IPS-15b (cell line): ENCODE results near the gene DAAM1.

ENCODE experiments used
- H3K27me3 ChIP-seq: one replicate; pipeline ENCODE4 v1.6.1; 2013; ENCODE audit warnings: low read length; ENCODE audit not compliant: control insufficient read depth, insufficient read depth
- H3K36me3 ChIP-seq: one replicate; pipeline ENCODE4 v1.6.1; 2013; ENCODE audit warnings: low read length; ENCODE audit not compliant: control insufficient read depth, insufficient read depth
- H3K4me1 ChIP-seq: one replicate; pipeline ENCODE4 v1.6.1; 2013; ENCODE audit warnings: mild to moderate bottlenecking, low read length; ENCODE audit not compliant: control insufficient read depth, insufficient read depth
- H3K4me3 ChIP-seq: one replicate; pipeline ENCODE4 v1.5.1; 2013; ENCODE audit warnings: low read depth, low read length
- H3K9ac ChIP-seq: one replicate; pipeline ENCODE4 v1.6.1; 2013; ENCODE audit warnings: low read depth, mild to moderate bottlenecking, low read length
- H3K9me3 ChIP-seq: one replicate; pipeline ENCODE4 v1.6.1; 2013; ENCODE audit warnings: mild to moderate bottlenecking, low read length; ENCODE audit not compliant: control insufficient read depth, insufficient read depth

Gene DAAM1

DNA sequence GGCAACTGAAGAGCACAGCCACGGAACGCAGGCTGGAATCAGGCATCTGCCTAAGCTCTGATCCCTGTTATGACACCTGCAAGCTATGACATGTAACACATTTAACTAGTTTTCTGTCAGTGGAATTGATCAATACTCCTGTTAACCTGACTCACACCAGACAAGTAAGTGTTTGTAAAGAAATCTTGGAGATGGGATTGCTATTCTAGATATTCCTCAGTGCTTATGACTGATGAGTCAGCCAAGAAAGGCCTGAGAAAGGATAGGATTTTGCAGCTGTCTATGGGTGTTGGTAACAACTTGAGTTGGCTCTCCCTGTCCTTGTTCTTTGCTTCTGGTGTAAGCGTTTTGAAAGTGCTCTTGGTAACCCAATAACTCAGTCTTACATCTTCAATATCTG is 166.2 kb downstream of the DAAM1 start:
- H3K36me3 ChIP-seq, result no peaks in the 10 kb centered on the region
- no peaks in the 10 kb centered on the region for H3K9me3 ChIP-seq
- H3K4me3 ChIP-seq, result no peak overlapping the region

DNA sequence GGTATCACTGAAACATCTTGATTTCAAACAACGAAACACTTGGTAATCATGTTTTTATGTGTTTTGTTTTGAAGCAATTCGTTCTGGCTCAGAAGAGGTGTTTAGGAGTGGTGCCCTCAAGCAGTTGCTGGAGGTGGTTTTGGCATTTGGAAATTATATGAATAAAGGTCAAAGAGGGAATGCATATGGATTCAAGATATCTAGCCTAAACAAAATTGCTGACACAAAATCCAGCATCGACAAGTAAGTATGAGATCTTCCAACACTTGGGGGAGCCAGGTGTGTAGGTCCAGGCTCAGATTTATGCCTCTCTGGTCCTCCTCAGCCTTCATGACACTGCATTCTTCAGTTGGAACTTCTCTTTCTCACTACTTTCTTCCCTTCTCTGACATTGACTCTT is 166.6 kb downstream of the DAAM1 start:
- no peaks in the 10 kb centered on the region for H3K36me3 ChIP-seq
- no peaks in the 10 kb centered on the region for H3K9me3 ChIP-seq
- peaks cover 2% of the 10 kb centered on the region for H3K4me1 ChIP-seq
- no peak overlapping the region for H3K9ac ChIP-seq
- H3K27me3 ChIP-seq, result no peaks in the 10 kb centered on the region
- no peak overlapping the region for H3K4me3 ChIP-seq

More for the DNA sequence above, 166.2 kb downstream of the DAAM1 start:
- Histone ChIP-seq H3K9ac (no peak overlapping the region), H3K4me1 (peaks cover 2% of the 10 kb centered on the region), H3K27me3 (no peaks in the 10 kb centered on the region)

DNA sequence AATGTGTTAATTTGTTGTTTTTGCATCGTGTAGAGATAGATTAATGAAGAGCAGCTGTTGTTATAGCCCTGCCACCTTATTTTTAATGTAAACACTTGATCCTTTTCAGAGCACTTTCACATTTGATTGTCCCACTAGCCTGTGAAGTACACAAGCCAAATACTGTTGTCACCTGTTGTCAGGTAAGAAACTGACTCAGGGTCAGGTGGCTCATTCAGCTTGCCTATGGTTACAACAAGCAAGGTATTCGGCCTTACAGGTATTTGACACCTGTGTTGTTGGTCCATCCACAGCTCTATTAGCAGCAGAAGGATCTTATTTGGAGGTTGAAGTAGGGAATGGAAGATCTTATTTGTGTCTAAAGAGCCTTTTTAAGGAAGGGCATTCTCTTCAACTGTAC is 167.8 kb downstream of the DAAM1 start:
- no peaks in the 10 kb centered on the region for H3K27me3 ChIP-seq
- H3K4me1 ChIP-seq, result peaks cover 2% of the 10 kb centered on the region
- no peaks in the 10 kb centered on the region for H3K36me3 ChIP-seq
- H3K9ac ChIP-seq, result no peak overlapping the region
- no peak overlapping the region for H3K4me3 ChIP-seq
- H3K9me3 ChIP-seq, result no peaks in the 10 kb centered on the region

DNA sequence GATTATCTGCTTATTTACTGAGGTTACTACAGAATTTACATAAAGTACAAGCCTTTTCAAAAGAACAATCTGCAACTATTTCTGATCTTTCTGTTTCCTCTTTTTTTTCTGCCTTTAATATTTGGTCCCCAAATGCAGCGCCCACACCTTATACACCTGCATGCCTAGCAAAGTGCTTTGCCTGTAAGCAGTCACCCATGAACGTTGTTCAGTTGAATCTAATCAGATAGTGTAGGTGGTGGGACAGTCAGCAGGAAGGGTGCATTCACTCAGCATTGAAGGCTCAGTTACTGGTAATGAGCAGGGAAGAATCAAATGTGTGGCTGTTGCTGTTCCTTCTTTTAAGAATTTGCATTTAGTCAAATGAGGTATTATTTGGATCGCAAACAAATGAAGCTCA is 168.3 kb downstream of the DAAM1 start:
- no peak overlapping the region for H3K4me3 ChIP-seq
- H3K27me3 ChIP-seq, result no peaks in the 10 kb centered on the region
- no peak overlapping the region for H3K9ac ChIP-seq
- H3K36me3 ChIP-seq, result no peaks in the 10 kb centered on the region
- H3K9me3 ChIP-seq, result no peaks in the 10 kb centered on the region
- peaks cover 2% of the 10 kb centered on the region for H3K4me1 ChIP-seq

DNA sequence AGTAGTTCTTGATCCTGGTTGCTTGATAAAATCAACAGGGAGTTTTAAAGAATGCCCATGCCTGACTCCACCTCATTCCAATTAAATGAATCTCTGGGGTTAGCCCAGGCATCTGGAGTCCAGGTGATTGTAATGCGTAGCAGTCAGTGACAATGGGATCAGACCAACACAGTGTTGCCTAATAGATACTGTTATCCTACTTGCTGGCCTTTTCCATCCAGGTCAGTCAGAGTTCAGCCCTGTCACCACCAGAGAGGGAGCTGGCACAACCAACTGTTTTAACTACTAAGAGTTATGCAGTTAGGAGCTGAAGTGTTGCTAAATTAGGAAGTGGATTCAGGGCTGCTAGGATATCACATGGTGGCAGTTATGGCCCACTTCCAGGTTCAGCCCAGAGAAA is 169.6 kb downstream of the DAAM1 start:
- no peaks in the 10 kb centered on the region for H3K27me3 ChIP-seq
- peaks cover 2% of the 10 kb centered on the region for H3K4me1 ChIP-seq
- no peak overlapping the region for H3K9ac ChIP-seq
- no peaks in the 10 kb centered on the region for H3K9me3 ChIP-seq
- H3K4me3 ChIP-seq, result no peak overlapping the region
- no peaks in the 10 kb centered on the region for H3K36me3 ChIP-seq

DNA sequence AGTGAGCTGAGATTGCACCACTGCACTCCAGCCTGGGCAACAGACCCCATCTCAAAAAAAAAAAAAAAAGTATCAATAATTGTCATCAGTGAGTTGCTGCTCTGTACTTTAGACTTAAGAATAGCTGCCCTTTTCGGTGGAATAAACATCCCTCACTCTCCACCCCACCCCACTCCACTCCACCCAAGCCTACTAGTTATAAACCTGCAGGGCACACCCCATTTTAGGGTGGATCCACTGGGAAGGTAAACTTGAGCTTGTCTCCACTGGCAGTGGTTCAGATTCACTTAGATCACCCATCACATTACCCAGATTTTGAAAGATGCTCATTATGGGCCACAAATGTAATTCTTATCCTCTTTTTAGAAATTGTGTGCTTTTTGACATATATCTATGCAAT is 170.3 kb downstream of the DAAM1 start:
- no peaks in the 10 kb centered on the region for H3K9me3 ChIP-seq
- no peak overlapping the region for H3K9ac ChIP-seq
- no peak overlapping the region for H3K4me3 ChIP-seq
- H3K27me3 ChIP-seq, result no peaks in the 10 kb centered on the region
- H3K36me3 ChIP-seq, result no peaks in the 10 kb centered on the region
- H3K4me1 ChIP-seq, result peaks cover 2% of the 10 kb centered on the region

DNA sequence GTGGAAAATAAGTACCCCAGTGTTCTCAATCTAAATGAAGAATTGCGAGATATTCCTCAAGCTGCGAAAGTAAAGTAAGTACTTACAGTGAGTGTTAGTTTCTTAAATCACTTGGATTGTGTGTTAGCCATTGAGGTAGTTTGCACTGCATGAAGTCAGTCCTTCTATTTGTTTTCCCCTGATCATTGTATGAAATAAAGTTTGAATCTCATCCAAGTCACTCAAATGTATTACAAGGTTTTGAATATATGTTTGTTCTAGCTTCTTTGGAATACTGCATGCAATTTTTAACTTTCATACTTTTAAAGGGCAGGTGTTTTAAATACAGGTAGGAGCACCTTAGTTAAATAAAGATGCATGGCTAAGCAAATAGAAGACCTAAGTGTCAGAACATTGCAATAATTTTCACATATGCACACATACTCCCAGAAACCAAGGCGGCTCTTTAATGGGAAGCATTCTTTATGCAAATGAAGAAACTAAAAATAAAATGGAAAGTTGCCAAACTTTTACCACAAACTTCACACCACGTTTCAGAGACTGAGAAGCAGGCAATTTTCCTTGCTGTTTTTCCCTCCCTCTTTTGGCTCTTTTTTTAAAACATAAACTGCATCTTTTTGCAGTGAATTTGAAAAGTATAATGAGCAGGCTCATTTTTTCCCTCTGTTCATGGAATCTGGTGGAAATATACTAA is 171.1 kb downstream of the DAAM1 start:
- no peak overlapping the region for H3K9ac ChIP-seq
- no peak overlapping the region for H3K4me3 ChIP-seq
- H3K4me1 ChIP-seq, result peaks cover 2% of the 10 kb centered on the region
- H3K9me3 ChIP-seq, result no peaks in the 10 kb centered on the region
- no peaks in the 10 kb centered on the region for H3K36me3 ChIP-seq
- no peaks in the 10 kb centered on the region for H3K27me3 ChIP-seq

DNA sequence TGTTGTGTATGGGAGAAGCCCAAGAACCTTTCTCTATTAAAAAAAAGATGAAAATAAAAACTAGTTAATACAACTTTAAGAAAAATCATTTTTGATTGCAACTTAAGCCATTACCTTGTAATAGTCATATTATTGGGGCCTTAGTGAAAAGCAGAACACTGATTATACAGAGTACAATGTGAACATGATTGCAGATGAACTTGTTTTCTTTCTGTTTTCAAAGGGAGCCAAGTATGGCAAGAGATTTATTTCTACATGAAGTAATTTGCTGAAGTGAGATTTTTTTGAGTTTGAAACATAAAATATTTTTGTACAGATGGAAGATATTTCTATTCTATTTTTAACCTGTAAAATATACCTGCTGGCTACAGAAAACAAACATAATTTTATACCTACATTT is 171.8 kb downstream of the DAAM1 start:
- H3K9ac ChIP-seq, result no peak overlapping the region

DNA sequence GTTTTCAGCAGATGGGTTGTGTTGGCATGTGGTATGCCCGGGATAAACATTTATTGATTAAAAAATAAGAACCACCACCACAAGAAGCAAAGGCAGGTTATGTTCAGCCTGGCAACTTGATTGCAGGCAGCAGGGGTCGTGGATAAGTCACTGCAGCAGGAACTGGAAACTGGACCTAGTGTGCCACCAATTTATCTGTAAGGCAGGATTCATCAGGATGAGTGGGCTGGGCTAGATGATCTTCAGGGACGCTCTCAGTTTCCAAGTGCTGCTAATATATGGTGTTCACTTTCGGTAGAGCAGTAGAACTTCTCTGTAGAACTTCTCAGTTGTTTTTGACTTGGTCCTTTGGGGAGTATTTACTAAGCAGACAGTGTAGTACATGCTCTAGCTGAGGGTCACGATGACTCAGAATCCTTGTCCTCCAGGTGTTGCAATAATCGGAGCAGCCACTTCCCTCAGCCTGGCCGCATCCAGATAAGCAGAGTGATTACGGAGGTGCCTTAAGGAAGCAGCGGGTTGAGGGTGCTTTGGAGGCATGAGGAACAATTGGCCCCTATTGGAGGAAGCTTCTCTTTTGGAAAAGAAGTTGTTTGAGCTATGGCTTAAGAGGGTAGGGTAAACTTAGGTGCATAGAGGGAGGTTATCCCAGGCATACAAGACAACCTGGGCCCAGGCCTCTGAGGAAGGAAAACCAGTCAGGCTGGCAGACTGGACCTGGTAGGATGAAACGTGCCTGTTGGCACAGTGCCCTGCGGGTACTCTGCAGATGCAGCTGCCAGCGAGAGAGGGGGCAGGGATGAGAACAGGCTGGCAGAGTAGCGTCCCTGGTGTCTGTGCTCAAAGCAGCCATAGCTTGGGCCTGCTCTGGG is 172.7 kb downstream of the DAAM1 start:
- peaks cover 2% of the 10 kb centered on the region for H3K4me1 ChIP-seq
- no peaks in the 10 kb centered on the region for H3K27me3 ChIP-seq
- no peaks in the 10 kb centered on the region for H3K36me3 ChIP-seq
- no peak overlapping the region for H3K9ac ChIP-seq
- no peaks in the 10 kb centered on the region for H3K9me3 ChIP-seq
- no peak overlapping the region for H3K4me3 ChIP-seq

More for the DNA sequence above, 171.8 kb downstream of the DAAM1 start:
- H3K36me3 ChIP-seq, result no peaks in the 10 kb centered on the region
- H3K9me3 ChIP-seq, result no peaks in the 10 kb centered on the region
- no peak overlapping the region for H3K4me3 ChIP-seq
- H3K4me1 ChIP-seq, result peaks cover 2% of the 10 kb centered on the region
- no peaks in the 10 kb centered on the region for H3K27me3 ChIP-seq

DNA sequence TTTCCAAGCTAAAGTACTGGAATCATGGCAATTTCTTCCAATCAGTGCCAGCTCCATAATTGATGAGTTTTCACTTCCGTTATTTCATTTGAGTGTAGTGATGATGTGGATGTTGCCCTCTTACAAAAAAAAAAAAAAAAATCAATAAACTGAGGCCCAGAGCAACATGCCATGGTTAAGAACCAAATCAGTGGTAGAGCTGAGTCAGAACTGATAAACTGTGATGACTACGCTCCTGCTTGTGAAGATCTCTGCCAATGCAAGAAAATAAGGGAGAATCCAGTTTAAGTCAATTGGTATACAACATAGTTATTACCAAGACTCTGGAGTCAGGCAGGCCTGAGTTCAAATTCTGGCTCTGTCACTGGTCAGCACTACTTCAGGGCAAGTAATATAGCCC is 174.0 kb downstream of the DAAM1 start:
- Histone ChIP-seq H3K9ac (no peak overlapping the region), H3K9me3 (no peaks in the 10 kb centered on the region), H3K27me3 (no peaks in the 10 kb centered on the region), H3K36me3 (no peaks in the 10 kb centered on the region), H3K4me1 (peaks cover 2% of the 10 kb centered on the region), H3K4me3 (no peak overlapping the region)

DNA sequence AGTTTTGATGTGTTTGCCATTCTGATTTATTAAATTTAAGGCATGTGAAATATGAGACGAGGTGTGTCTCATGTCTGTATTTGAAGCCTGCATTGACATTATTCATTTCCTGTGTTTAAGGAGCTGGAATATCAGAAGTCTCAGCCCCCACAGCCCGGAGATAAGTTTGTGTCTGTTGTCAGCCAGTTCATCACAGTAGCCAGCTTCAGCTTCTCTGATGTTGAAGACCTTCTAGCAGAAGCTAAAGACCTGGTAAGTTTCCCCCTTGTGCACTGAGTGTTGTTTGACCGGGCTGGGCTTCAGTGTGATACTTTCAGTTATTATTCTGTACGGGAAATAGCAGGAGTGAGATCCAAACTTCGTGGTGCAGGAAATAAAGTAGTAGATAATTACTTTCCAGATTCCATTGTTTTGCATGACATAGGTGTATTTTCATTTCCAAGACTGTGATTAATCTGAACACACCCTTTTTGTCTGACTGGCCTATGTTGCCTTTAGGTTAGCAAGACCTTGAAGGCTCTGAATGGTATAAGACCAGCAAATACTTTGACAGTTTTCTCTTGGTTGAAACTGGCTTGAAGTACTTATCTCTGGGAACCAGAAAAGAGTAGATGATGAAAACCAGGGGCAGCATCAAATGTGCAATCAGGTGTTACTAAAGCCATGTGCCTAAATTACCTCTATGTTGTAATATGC is 175.2 kb downstream of the DAAM1 start:
- no peaks in the 10 kb centered on the region for H3K36me3 ChIP-seq
- H3K9ac ChIP-seq, result no peak overlapping the region
- H3K4me3 ChIP-seq, result no peak overlapping the region
- no peaks in the 10 kb centered on the region for H3K27me3 ChIP-seq
- H3K9me3 ChIP-seq, result no peaks in the 10 kb centered on the region
- H3K4me1 ChIP-seq, result no peaks in the 10 kb centered on the region
